Fibroblast of gingiva (primary cell): ENCODE data around the gene MED9.
"Not testable (repeated sequence)": the region's sequence is repeated elsewhere in the genome, so short reads cannot be mapped to it uniquely, and the experiment has no call there.

Source experiments
- DNase-seq: peaks from one replicate; pipeline ENCODE4 v3.0.0-alpha.2; 2011; ENCODE audit warnings: low read depth

The MED9 gene

DNA sequence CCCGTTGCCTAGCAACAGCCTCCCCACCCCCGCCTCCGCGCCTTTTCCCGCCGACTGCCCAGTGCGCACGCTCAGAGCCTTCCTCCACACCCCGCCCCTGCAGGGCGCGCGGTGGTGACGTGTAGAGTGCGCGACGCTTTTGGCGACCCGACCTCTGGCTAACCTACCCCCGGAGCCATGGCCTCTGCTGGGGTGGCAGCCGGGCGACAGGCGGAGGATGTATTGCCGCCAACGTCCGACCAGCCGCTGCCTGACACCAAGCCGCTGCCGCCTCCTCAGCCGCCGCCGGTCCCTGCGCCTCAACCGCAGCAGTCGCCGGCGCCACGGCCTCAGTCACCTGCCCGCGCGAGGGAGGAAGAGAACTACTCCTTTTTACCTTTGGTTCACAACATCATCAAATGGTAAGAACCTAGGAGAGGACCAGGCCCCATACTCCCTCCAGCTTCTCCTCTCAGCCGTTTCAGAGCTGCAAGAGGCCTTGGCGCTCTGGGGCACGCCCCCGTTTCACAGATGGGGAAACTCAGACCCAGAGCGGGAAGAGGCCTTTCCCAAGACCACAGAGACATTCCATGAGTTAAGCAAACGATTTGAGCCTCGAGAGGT lies at the start of gene MED9:
Gene MED9, plus strand, starts transcription at position 136 of the 603 bp plus-strand sequence. Its CDS starts 42 bp downstream, at position 178.
- DNase-seq = peak; percentile 87

GRCh38 chr17:17429222-17429621 lies 47.6 kb upstream of the MED9 start:
- no peak for DNase-seq

- not testable (repeated sequence) for DNase-seq
These were observed 45.9 kb upstream of the MED9 start for GRCh38 chr17:17430924-17431323.

GRCh38 chr17:17431605-17432004 lies 45.2 kb upstream of the MED9 start:
- DNase-seq = no peak

GRCh38 chr17:17433000-17433703 lies 43.6 kb upstream of the MED9 start:
- peak; percentile 82 for DNase-seq

GRCh38 chr17:17434477-17434876 lies 42.3 kb upstream of the MED9 start:
- DNase-seq = no peak

- DNase-seq = peak; percentile 57
These were observed 41.5 kb upstream of the MED9 start for GRCh38 chr17:17435323-17435722.

- no peak for DNase-seq
These were observed 39.3 kb upstream of the MED9 start for GRCh38 chr17:17437461-17437860.

- DNase-seq = no peak
These were observed 38.9 kb upstream of the MED9 start for GRCh38 chr17:17437893-17438292.

- peak; percentile 15 for DNase-seq
These were observed 36.6 kb upstream of the MED9 start for GRCh38 chr17:17440010-17440843.

DNA sequence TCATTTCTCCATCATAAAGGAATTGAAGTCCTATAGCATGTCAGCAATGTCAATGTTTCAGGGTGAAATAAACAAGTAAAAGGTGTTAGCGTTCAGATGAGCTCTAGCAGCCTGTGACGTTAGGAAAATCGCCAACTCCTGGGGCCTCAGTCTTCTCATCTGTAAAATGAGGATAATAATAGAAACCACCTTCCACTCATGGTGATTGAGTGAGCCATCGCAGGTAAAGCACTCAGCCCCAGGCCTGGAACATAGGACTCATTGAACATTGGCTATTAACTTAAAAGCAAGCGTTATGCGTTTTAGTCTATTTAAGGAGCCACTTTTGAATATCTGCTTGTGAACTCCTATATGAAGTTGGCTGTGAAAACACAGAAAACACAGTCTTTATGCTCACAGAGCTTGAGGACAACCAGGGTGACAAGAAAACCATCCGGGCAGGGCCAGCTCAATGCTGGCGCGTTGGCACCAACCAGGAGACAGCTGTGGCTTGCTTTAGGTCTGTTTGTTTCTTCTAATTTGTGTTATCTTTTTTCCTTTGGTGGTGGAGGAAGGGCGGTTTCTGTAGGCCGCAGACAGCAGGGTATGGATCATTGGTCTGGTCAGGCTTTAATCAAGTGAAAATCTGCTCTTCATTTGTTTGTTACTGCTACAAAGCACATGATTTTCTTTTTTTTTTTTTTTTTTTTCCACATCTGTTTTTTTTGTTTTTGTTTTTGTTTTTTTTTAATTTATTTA lies 35.7 kb upstream of the MED9 start:
- no peak for DNase-seq

DNA sequence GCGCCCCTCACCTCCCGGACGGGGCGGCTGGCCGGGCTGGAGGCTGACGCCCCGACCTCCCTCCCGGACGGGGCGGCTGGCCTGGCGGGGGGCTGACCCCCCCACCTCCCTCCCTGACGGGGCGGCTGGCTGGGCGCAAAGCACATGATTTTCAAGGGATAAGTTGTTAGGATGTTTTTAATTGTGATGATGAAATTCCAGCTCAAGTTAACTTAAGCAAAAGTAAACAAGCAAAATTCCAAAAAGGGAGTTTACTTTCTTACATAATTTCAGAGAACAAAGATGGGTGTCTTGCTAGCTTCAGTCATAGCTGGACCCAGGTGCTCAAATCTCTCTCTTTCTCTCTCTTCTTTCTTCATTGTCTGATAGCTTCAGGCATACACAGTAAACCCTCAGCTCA lies 33.6 kb upstream of the MED9 start:
- DNase-seq = peak; percentile 62

DNA sequence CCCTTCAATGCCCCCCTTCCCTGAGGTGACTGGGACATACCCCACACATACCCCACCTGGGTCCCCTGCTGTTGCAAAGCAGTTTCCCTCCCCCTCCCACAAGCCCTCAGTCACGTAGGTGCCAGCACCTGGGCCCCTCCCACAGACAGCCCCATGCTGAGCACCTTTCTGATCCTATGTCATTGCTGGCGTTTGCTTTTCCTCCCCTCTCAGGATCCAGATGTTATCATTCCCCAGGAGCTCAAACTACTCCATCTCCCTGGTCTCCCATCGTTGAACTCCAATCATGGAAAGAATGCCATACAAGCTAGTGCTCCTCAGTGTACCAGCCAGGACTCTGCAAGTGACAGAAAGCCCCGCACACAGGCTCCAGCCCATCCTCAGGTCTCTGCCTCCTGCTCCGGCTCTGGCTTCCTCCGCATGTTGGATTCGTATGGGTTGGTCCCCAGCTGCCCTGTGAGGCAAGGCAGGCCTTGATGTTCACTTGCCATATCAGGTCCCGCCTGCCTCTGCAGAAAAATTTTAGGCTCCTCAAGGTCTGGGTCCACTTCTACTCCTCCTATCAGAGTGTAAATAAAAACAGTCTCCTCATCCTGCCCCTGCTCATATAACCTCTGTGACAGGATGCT lies 31.4 kb upstream of the MED9 start:
- no peak for DNase-seq

DNA sequence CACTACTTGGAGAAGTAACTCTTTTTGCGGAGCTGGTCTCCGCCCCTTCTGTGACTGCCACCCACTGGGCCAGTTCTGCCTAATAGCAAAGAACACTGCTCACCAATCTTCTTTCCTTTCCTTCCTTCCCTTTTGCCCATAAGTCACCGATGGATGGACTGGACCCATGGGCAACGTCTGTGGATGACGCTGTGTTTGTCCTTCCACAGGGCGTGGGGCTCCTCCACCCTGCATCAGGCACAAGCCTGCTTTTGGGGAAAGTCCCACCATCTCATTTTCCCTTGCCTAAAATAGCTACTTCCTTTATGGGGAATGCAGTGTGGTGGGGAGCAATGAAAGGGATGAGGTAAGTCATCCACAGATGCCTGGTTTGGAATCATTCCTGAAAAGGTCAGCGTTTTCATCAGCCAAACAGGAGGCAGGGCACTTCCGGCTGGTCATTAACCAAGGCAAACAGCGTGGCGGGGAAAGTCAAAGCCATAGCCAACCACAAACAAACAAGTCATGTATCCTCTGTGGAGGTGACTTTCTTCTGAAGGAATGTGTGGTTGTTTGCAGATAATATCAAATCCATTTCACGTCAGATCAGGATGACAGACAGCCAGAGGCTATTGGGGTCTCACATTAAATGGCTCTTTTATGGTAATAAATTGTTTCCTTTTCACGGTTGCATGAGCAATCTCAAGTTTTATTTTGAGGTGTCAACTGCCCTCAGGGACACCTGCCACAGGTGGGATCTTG lies 30.7 kb upstream of the MED9 start:
- peak; percentile 78 for DNase-seq

DNA sequence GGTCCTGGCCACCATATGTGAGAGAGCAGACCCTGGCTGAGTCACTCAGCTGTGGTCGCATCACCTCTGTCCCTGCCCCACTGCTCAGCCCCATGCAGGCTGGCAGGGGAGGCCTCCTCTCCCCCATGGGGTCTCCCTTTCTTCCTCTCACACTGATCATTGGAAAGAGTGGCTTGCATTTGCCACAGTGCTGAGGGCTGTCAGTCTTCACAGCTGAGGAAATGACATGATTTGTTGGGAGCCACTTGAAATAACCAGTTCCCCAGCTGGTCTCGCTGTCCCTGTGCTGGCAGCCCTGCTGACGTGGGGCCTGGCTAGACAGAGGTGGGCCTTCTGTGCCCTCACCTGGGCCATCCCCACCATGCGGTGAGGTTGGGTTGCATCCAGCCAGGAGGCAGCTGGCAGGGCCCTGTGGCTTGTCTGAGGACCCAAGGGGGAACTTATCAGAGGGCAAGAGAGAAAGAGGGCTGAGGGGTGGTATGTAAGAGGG lies 30.1 kb upstream of the MED9 start:
- no peak for DNase-seq

DNA sequence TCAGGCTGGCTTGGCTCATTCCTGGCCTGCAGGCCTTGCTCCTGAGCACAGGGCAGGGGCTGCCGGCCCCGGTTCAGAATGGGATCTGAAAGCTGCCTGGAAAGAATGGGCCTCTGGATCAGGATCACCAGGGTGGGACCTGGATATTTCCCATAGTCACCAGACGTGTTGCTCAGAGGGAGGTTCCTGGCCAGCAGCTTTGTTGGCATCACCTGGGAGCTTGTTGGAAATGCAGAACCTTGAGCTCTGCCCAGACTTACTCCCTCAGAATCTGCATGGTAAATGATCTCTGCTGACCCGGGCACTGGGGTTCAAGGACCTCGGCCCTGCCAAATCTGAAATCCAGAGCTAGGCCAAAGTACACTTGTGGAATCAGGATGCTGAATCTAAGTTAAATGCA lies 29.5 kb upstream of the MED9 start:
- no peak for DNase-seq

GRCh38 chr17:17448076-17448475 lies 28.7 kb upstream of the MED9 start:
- DNase-seq = no peak

GRCh38 chr17:17448723-17449122 lies 28.1 kb upstream of the MED9 start:
- DNase-seq = no peak

GRCh38 chr17:17453088-17453487 lies 23.7 kb upstream of the MED9 start:
- DNase-seq = no peak

DNA sequence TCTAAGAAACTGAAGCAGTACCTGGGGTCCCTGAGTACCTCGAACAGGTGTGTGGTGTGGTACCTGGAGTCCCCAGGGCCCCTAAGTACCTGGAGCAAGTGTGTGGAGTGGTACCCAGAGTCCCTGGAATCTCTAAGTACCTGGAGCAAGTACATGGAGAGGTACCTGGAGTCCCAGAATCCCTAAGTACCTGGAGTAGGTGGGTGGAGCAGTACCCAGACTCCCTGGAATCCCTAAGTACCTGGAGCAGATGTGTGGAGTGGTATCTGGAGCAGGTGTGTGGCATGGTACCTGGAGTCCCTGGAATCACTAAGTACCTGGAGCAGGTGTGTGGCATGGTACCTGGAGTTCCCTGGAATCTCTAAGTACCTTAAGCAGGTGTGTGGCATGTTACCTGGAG lies 22.5 kb upstream of the MED9 start:
- DNase-seq = no peak

- DNase-seq = not testable (repeated sequence)
These were observed 22.1 kb upstream of the MED9 start for GRCh38 chr17:17454700-17455099.
